ENCODE measurements around the gene TACC2.
A peak's percentile ranks its signal among the peaks of the same experiment; 100 is the strongest.

TACC2 gene

GRCh38 chr10:122246830-122247520, 258.0 kb downstream of the TACC2 start:
- Histone ChIP-seq H4K20me1 (no peaks in the 10 kb centered on the region), H3K4me2 (no peak overlapping the region), H3K9ac (no peak overlapping the region), H3K4me3 (no peak overlapping the region), H3K4me1 (peaks cover 0 to 14% (median 0%) of the 10 kb centered on the region in 10 experiments; a peak in 2 of 20 replicates), H3K27me3 (no peaks in the 10 kb centered on the region), H3K27ac (no peak overlapping the region), H3K36me3 (peaks cover 0 to 95% (median 34%) of the 10 kb centered on the region in 11 experiments; a peak in 15 of 22 replicates), H3K9me3 (replicated peaks in 1 of 11) (no peaks in the 10 kb centered on the region)
- TF ChIP-seq Cebpa-rat (IDR thresholded peaks at IDR 0.05) = no peak

- Histone ChIP-seq H3K27ac (no peak overlapping the region; a peak in 1 of 22 replicates), H3K36me3 (peaks cover 0 to 95% (median 30%) of the 10 kb centered on the region in 11 experiments; a peak in 12 of 22 replicates), H3K9me3 (replicated peaks in 1 of 11) (no peaks in the 10 kb centered on the region), H3K4me3 (no peak overlapping the region), H3K27me3 (no peaks in the 10 kb centered on the region), H3K4me1 (peaks cover 0 to 14% (median 6%) of the 10 kb centered on the region in 10 experiments; a peak in 9 of 20 replicates), H4K20me1 (no peaks in the 10 kb centered on the region), H3K4me2 (no peak overlapping the region), H3K9ac (no peak overlapping the region)
- no peak for TF ChIP-seq Cebpa-rat (IDR thresholded peaks at IDR 0.05)
Observed at GRCh38 chr10:122248356-122249302, 259.7 kb downstream of the TACC2 start.

- no peak overlapping the region for H3K4me3 ChIP-seq
- peaks cover 0 to 11% (median 6%) of the 10 kb centered on the region in 10 experiments; a peak in 9 of 20 replicates for H3K4me1 ChIP-seq
- no peak overlapping the region for H3K9ac ChIP-seq
- no peak overlapping the region for H3K27ac ChIP-seq
- TF ChIP-seq Cebpa-rat (IDR thresholded peaks at IDR 0.05) = no peak
- no peaks in the 10 kb centered on the region for H4K20me1 ChIP-seq
- peaks cover 0 to 95% (median 26%) of the 10 kb centered on the region in 11 experiments; a peak in 12 of 22 replicates for H3K36me3 ChIP-seq
- H3K4me2 ChIP-seq = no peak overlapping the region
- no peaks in the 10 kb centered on the region for H3K9me3 ChIP-seq (replicated peaks in 1 of 11)
- no peaks in the 10 kb centered on the region for H3K27me3 ChIP-seq
Observed at GRCh38 chr10:122249303-122249850, 260.4 kb downstream of the TACC2 start.

- Histone ChIP-seq H4K20me1 (no peaks in the 10 kb centered on the region), H3K4me1 (peaks cover 0 to 11% (median 4%) of the 10 kb centered on the region in 10 experiments; a peak in 9 of 20 replicates), H3K27me3 (no peaks in the 10 kb centered on the region), H3K4me3 (no peak overlapping the region), H3K9ac (no peak overlapping the region), H3K9me3 (replicated peaks in 1 of 11) (no peaks in the 10 kb centered on the region), H3K27ac (no peak overlapping the region), H3K4me2 (no peak overlapping the region), H3K36me3 (peaks cover 0 to 95% (median 29%) of the 10 kb centered on the region in 11 experiments; a peak in 12 of 22 replicates)
- no peak for TF ChIP-seq Cebpa-rat (IDR thresholded peaks at IDR 0.05)
Observed at GRCh38 chr10:122249991-122250750, 261.2 kb downstream of the TACC2 start.

- TF ChIP-seq Cebpa-rat (IDR thresholded peaks at IDR 0.05) = no peak
- Histone ChIP-seq H3K4me3 (no peak overlapping the region), H3K36me3 (peaks cover 0 to 85% (median 38%) of the 10 kb centered on the region in 11 experiments; a peak in 12 of 22 replicates), H3K4me2 (no peak overlapping the region), H3K4me1 (peaks cover 0 to 11% (median 4%) of the 10 kb centered on the region in 10 experiments; a peak in 9 of 20 replicates), H3K27ac (no peak overlapping the region), H3K9me3 (replicated peaks in 1 of 11) (no peaks in the 10 kb centered on the region), H4K20me1 (no peaks in the 10 kb centered on the region; a peak in 1 of 22 replicates), H3K27me3 (no peaks in the 10 kb centered on the region), H3K9ac (no peak overlapping the region)
Observed at GRCh38 chr10:122251459-122252255, 262.7 kb downstream of the TACC2 start.

GRCh38 chr10:122252805-122253204, 263.8 kb downstream of the TACC2 start:
- H3K4me2 ChIP-seq = peak overlapping the region in 2 of 11 experiments; percentile 37 to 41; a peak in 3 of 22 replicates
- no peaks in the 10 kb centered on the region for H3K9me3 ChIP-seq (replicated peaks in 1 of 11)
- H4K20me1 ChIP-seq = no peaks in the 10 kb centered on the region; a peak in 1 of 22 replicates
- no peak overlapping the region for H3K9ac ChIP-seq
- H3K4me1 ChIP-seq = peaks cover 0 to 9% (median 4%) of the 10 kb centered on the region in 10 experiments; a peak in 11 of 20 replicates
- H3K4me3 ChIP-seq = no peak overlapping the region
- TF ChIP-seq Cebpa-rat (IDR thresholded peaks at IDR 0.05) = no peak
- no peak overlapping the region for H3K27ac ChIP-seq
- no peaks in the 10 kb centered on the region for H3K27me3 ChIP-seq
- peaks cover 0 to 83% (median 38%) of the 10 kb centered on the region in 11 experiments; a peak in 12 of 22 replicates for H3K36me3 ChIP-seq

GRCh38 chr10:122253605-122254004, 264.6 kb downstream of the TACC2 start:
- Histone ChIP-seq H3K9ac (no peak overlapping the region), H3K36me3 (peaks cover 0 to 77% (median 38%) of the 10 kb centered on the region in 11 experiments; a peak in 12 of 22 replicates), H3K27me3 (no peaks in the 10 kb centered on the region), H3K4me1 (peaks cover 4 to 15% (median 8%) of the 10 kb centered on the region in 10 experiments; a peak in 18 of 20 replicates), H3K4me2 (no peak overlapping the region), H4K20me1 (no peaks in the 10 kb centered on the region; a peak in 1 of 22 replicates), H3K9me3 (replicated peaks in 1 of 11) (no peaks in the 10 kb centered on the region), H3K4me3 (no peak overlapping the region), H3K27ac (no peak overlapping the region)
- TF ChIP-seq Cebpa-rat (IDR thresholded peaks at IDR 0.05) = no peak

Measured in BLaER1 treated with 17β-estradiol and CSF1 and Interleukin-3, amounts not matched to agents 10 nM and 100 nM (cell line).